SJSA1 (cell line): ENCODE data around the gene NANOS1. TPM values are rescaled to one million over a fixed set of nuclear protein-coding genes. Genes with fewer than 3 reads are reported as not detected.

Experiments
- DNase-seq, 2 experiments: peaks; one replicate each; pipeline ENCODE4 v3.0.0-alpha.2; 2015 to 2020; ENCODE audit warnings: low spot score in 2 of 2, low read depth in 1 of 2
- H3K27ac ChIP-seq: fragments of 250-450 bp; sonication (Bioruptor Pico); 2 replicates; pipeline ENCODE4 v1.5.1; 2020; ENCODE audit warnings: mild to moderate bottlenecking, moderate library complexity
- H3K27me3 ChIP-seq: fragments of 250-450 bp; sonication (Bioruptor Pico); replicated peaks from 2 replicates; pipeline ENCODE4 v1.5.1; 2020; ENCODE audit warnings: mild to moderate bottlenecking, moderate library complexity
- H3K36me3 ChIP-seq: fragments of 250-450 bp; sonication (Bioruptor Pico); 2 replicates; pipeline ENCODE4 v1.5.1; 2020; ENCODE audit warnings: mild to moderate bottlenecking
- H3K4me1 ChIP-seq: fragments of 250-450 bp; sonication (Bioruptor Pico); replicated peaks from 2 replicates; pipeline ENCODE4 v1.6.1; 2021; ENCODE audit warnings: mild to moderate bottlenecking
- H3K4me3 ChIP-seq: fragments of 250-450 bp; sonication (Bioruptor Pico); 2 replicates; pipeline ENCODE4 v1.5.1; 2020; ENCODE audit warnings: mild to moderate bottlenecking
- H3K9me3 ChIP-seq: fragments of 250-450 bp; sonication (Bioruptor Pico); replicated peaks from 2 replicates; pipeline ENCODE4 v1.5.1; 2020; ENCODE audit warnings: mild to moderate bottlenecking
- total RNA-seq: library from RNA; depleted of rRNA; stranded (reverse); fragments of >200 nt; shearing (Covaris generic); gene quantifications from 2 replicates; pipeline ENCODE4 v1.2.3, GENCODE V29; 2014

The NANOS1 gene
- total RNA-seq, 1 experiment from 2014 or later: 0.71 TPM

- no peaks in the 10 kb centered on the region for H3K9me3 ChIP-seq
- no peak overlapping the region for H3K4me3 ChIP-seq
- H3K27ac ChIP-seq: no peak overlapping the region
- peaks cover 14% of the 10 kb centered on the region for H3K27me3 ChIP-seq
- peak in 1 of 2 experiments; percentile 28 for DNase-seq
- no peaks in the 10 kb centered on the region for H3K36me3 ChIP-seq
- no peaks in the 10 kb centered on the region for H3K4me1 ChIP-seq
These were observed 33.8 kb upstream of the NANOS1 start for GRCh38 chr10:118995739-118996138.

- Histone ChIP-seq H3K4me3 (no peak overlapping the region), H3K9me3 (no peaks in the 10 kb centered on the region), H3K4me1 (no peaks in the 10 kb centered on the region), H3K36me3 (no peaks in the 10 kb centered on the region), H3K27me3 (peaks cover 10% of the 10 kb centered on the region), H3K27ac (no peak overlapping the region)
- DNase-seq: no peak
These were observed 32.1 kb upstream of the NANOS1 start for GRCh38 chr10:118997379-118997778.

- no peaks in the 10 kb centered on the region for H3K36me3 ChIP-seq
- no peak for DNase-seq
- H3K27ac ChIP-seq: no peak overlapping the region
- H3K4me1 ChIP-seq: no peaks in the 10 kb centered on the region
- H3K4me3 ChIP-seq: no peak overlapping the region
- H3K9me3 ChIP-seq: no peaks in the 10 kb centered on the region
- H3K27me3 ChIP-seq: peaks cover 10% of the 10 kb centered on the region
These were observed 31.3 kb upstream of the NANOS1 start for GRCh38 chr10:118998183-118998582.

GRCh38 chr10:119001717-119002500 is 27.6 kb upstream of the NANOS1 start:
- no peaks in the 10 kb centered on the region for H3K9me3 ChIP-seq
- DNase-seq: peak in 1 of 2 experiments; percentile 28

GRCh38 chr10:119003572-119004289 is 25.8 kb upstream of the NANOS1 start:
- Histone ChIP-seq H3K36me3 (no peaks in the 10 kb centered on the region), H3K4me3 (no peak overlapping the region), H3K27ac (no peak overlapping the region)

More at GRCh38 chr10:119001717-119002500, 27.6 kb upstream of the NANOS1 start:
- no peaks in the 10 kb centered on the region for H3K36me3 ChIP-seq
- H3K4me1 ChIP-seq: peaks cover 8% of the 10 kb centered on the region
- H3K27me3 ChIP-seq: peaks cover 10% of the 10 kb centered on the region; the same call in 1 of the 2 replicates
- no peak overlapping the region for H3K27ac ChIP-seq
- H3K4me3 ChIP-seq: no peak overlapping the region

GRCh38 chr10:119005362-119006043 is 24.0 kb upstream of the NANOS1 start:
- Histone ChIP-seq H3K4me3 (no peak overlapping the region), H3K4me1 (peaks cover 13% of the 10 kb centered on the region), H3K27ac (no peak overlapping the region), H3K27me3 (peaks cover 12% of the 10 kb centered on the region; the same call in 1 of the 2 replicates), H3K9me3 (no peaks in the 10 kb centered on the region), H3K36me3 (no peaks in the 10 kb centered on the region)
- no peak for DNase-seq

More at GRCh38 chr10:119003572-119004289, 25.8 kb upstream of the NANOS1 start:
- Histone ChIP-seq H3K9me3 (no peaks in the 10 kb centered on the region), H3K4me1 (peaks cover 13% of the 10 kb centered on the region), H3K27me3 (peaks cover 6% of the 10 kb centered on the region; the same call in 1 of the 2 replicates)
- DNase-seq: peak in 1 of 2 experiments; percentile 31

GRCh38 chr10:119006451-119007210 is 22.9 kb upstream of the NANOS1 start:
- Histone ChIP-seq H3K4me1 (peaks cover 13% of the 10 kb centered on the region), H3K9me3 (no peaks in the 10 kb centered on the region), H3K27me3 (peaks cover 12% of the 10 kb centered on the region; the same call in 1 of the 2 replicates), H3K4me3 (no peak overlapping the region), H3K27ac (no peak overlapping the region), H3K36me3 (no peaks in the 10 kb centered on the region)
- peak; percentile 52 to 55 for DNase-seq

- H3K27ac ChIP-seq: no peak overlapping the region
These were observed 22.3 kb upstream of the NANOS1 start for GRCh38 chr10:119007211-119007574.

GRCh38 chr10:119020627-119020946 is 8.9 kb upstream of the NANOS1 start:
- no peaks in the 10 kb centered on the region for H3K27me3 ChIP-seq
- H3K36me3 ChIP-seq: no peaks in the 10 kb centered on the region
- no peak overlapping the region for H3K27ac ChIP-seq
- no peak for DNase-seq
- H3K9me3 ChIP-seq: no peaks in the 10 kb centered on the region
- H3K4me1 ChIP-seq: peaks cover 36% of the 10 kb centered on the region
- H3K4me3 ChIP-seq: no peak overlapping the region

More at GRCh38 chr10:119007211-119007574, 22.3 kb upstream of the NANOS1 start:
- H3K36me3 ChIP-seq: no peaks in the 10 kb centered on the region
- H3K4me1 ChIP-seq: peaks cover 13% of the 10 kb centered on the region
- H3K9me3 ChIP-seq: no peaks in the 10 kb centered on the region
- no peak for DNase-seq
- peaks cover 12% of the 10 kb centered on the region; the same call in 1 of the 2 replicates for H3K27me3 ChIP-seq
- H3K4me3 ChIP-seq: no peak overlapping the region

- Histone ChIP-seq H3K9me3 (no peaks in the 10 kb centered on the region), H3K27me3 (no peaks in the 10 kb centered on the region), H3K36me3 (no peaks in the 10 kb centered on the region), H3K27ac (peak overlapping the region; percentile 19; the same call in 1 of the 2 replicates), H3K4me1 (peaks cover 42% of the 10 kb centered on the region), H3K4me3 (no peak overlapping the region)
- DNase-seq: peak; percentile 71 to 85
These were observed 6.5 kb upstream of the NANOS1 start for GRCh38 chr10:119022846-119023552.

GRCh38 chr10:119023553-119023868 is 6.0 kb upstream of the NANOS1 start:
- Histone ChIP-seq H3K27ac (no peak overlapping the region), H3K4me1 (peaks cover 42% of the 10 kb centered on the region), H3K27me3 (no peaks in the 10 kb centered on the region), H3K9me3 (no peaks in the 10 kb centered on the region), H3K36me3 (no peaks in the 10 kb centered on the region), H3K4me3 (no peak overlapping the region)
- no peak for DNase-seq

- Histone ChIP-seq H3K9me3 (no peaks in the 10 kb centered on the region), H3K27ac (no peak overlapping the region), H3K36me3 (no peaks in the 10 kb centered on the region), H3K27me3 (no peaks in the 10 kb centered on the region), H3K4me3 (no peak overlapping the region), H3K4me1 (peaks cover 50% of the 10 kb centered on the region)
- DNase-seq: peak in 1 of 2 experiments; percentile 25
These were observed 4.6 kb upstream of the NANOS1 start for GRCh38 chr10:119024882-119025281.

GRCh38 chr10:119025336-119025735 is 4.2 kb upstream of the NANOS1 start:
- no peaks in the 10 kb centered on the region for H3K9me3 ChIP-seq
- H3K27me3 ChIP-seq: no peaks in the 10 kb centered on the region
- no peak overlapping the region for H3K4me3 ChIP-seq
- peaks cover 54% of the 10 kb centered on the region for H3K4me1 ChIP-seq
- peak; percentile 58 to 87 for DNase-seq
- H3K36me3 ChIP-seq: no peaks in the 10 kb centered on the region
- no peak overlapping the region for H3K27ac ChIP-seq
